LNCaP clone FGC (cell line): Measurements from ENCODE around the gene FAM120AOS.

ENCODE experiments used
- DNase-seq: peaks from one replicate; pipeline ENCODE4 v3.0.0-alpha.2; 2011; ENCODE audit warnings: low read depth
- H3K4me3 ChIP-seq: 2 replicates; pipeline ENCODE4 v1.5.1; 2011; ENCODE audit warnings: mild to moderate bottlenecking, low read depth, low read length, control low read depth
- TF ChIP-seq, protein P1 (sequence below): IDR thresholded peaks from 2 replicates; pipeline ENCODE4 v1.5.1; 2012; ENCODE audit warnings: mild to moderate bottlenecking; ENCODE audit not compliant: control insufficient read depth, insufficient read depth; ENCODE audit errors: extremely low read depth

Gene FAM120AOS

DNA sequence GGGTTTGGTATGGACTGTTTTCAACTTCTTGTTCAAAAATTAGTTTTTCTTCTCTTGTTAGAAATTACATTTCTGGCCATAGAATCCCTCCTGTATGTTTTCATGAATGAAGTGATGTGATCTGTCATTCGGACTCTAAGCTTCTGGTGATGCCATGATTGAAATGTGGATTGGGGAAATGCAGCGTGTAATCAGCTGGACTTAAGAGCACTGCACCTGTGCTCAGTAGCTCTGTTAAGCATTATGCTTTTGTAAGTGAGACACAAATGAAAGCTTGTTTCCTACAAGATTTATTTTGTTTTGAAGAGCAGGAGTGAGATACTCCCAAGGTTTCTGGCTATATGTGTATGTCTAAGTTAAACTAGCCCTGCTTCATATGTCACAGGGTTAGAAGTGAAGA lies 24.0 kb upstream of the FAM120AOS start:
- TF ChIP-seq, protein P1, sequence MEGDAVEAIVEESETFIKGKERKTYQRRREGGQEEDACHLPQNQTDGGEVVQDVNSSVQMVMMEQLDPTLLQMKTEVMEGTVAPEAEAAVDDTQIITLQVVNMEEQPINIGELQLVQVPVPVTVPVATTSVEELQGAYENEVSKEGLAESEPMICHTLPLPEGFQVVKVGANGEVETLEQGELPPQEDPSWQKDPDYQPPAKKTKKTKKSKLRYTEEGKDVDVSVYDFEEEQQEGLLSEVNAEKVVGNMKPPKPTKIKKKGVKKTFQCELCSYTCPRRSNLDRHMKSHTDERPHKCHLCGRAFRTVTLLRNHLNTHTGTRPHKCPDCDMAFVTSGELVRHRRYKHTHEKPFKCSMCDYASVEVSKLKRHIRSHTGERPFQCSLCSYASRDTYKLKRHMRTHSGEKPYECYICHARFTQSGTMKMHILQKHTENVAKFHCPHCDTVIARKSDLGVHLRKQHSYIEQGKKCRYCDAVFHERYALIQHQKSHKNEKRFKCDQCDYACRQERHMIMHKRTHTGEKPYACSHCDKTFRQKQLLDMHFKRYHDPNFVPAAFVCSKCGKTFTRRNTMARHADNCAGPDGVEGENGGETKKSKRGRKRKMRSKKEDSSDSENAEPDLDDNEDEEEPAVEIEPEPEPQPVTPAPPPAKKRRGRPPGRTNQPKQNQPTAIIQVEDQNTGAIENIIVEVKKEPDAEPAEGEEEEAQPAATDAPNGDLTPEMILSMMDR: no peak
- no peak for DNase-seq

DNA sequence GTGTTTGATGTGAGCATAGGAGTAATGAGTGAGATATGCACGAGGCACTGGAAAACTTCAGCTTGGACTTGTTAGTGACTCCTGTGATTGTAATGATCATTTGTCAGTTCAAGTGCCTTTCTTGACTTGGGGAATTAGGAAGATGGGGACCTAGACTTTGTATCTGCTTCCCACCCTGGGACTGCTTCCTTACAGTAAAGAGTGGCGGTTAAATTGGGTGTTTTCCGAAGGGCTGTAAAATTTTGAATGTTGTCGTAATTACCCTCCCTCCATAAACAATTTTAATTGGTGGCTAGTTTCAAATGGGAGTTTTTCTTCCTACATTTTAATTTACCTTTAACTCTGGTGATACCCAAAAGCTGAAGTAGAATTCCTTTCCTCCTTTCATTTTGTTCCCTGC lies 23.5 kb upstream of the FAM120AOS start:
- TF ChIP-seq, protein P1: no peak
- H3K4me3 ChIP-seq: no peak overlapping the region
- no peak for DNase-seq

More for the DNA sequence above, 24.0 kb upstream of the FAM120AOS start:
- H3K4me3 ChIP-seq: no peak overlapping the region

DNA sequence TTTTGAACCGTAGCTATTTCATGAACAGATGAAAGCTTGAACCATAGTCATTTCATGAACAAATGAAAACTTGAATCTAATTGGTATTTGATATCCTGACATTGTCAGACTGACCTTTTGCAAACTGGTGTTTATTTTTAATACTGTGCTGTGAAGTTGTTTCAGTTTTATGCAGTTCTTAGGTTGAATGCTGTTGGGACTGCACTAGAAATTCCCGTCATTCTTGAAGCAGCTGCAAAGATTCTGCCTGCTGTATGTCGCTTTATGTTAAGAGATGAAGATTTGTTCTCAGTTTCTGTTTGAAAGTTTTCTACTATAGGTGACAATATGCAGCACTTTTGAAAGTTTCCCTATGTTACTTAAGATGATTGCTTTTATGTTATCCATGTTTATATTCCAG lies 22.5 kb upstream of the FAM120AOS start:
- H3K4me3 ChIP-seq: no peak overlapping the region
- DNase-seq: no peak
- TF ChIP-seq, protein P1: no peak

DNA sequence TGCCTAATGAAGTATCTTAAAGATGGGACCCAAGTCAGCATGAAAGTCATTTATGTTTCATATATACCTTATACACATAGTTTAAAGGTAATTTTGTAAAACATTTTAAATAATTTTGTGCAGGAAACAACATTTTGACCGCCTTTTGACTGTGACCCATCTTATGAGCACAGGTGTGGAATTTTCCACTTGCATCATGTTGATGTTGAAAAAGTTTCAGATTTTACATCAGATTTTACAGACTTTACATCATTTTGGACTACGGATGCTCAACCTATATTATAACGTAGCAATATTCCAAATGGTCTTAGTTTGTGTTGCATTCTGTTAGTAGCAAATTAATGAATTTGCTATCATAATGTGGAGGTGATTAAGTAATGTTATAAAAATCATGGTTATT lies 21.7 kb upstream of the FAM120AOS start:
- TF ChIP-seq, protein P1: no peak
- H3K4me3 ChIP-seq: no peak overlapping the region
- DNase-seq: no peak

DNA sequence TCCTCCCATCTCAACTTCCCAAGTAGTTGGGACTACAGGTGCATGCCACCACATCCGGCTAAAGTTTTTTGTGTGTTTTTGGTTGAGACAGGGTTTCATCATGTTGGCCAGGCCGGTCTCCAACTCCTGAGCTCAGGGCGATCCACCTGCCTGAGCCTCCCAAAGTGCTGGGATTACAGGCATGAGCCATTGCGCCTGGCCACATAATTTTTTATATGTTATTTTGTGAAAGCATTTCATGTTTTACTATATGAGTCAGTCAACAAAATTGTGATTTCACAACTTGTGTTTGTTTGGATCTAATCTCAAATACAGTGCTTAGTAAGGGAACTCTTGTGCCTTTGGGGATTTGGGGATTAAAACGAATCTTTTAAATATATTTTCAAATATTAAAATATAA lies 20.0 kb upstream of the FAM120AOS start:
- H3K4me3 ChIP-seq: no peak overlapping the region
- TF ChIP-seq, protein P1: no peak
- DNase-seq: no peak

DNA sequence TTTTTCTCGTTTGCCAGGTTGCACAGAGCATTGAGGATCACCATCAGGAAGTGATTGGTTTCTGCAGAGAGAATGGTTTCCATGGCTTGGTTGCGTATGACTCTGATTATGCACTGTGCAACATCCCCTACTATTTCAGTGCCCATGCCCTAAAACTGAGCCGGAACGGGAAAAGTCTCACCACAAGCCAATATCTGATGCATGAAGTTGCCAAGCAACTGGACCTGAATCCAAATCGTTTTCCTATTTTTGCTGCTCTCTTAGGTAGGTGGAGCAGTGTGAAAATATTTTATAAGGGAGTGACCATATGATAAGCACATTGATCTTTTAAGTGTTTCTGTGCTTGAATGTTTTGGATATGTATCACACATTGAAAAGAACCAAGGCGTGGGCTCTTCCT lies 17.7 kb upstream of the FAM120AOS start:
- DNase-seq: no peak
- H3K4me3 ChIP-seq: no peak overlapping the region
- TF ChIP-seq, protein P1: no peak

DNA sequence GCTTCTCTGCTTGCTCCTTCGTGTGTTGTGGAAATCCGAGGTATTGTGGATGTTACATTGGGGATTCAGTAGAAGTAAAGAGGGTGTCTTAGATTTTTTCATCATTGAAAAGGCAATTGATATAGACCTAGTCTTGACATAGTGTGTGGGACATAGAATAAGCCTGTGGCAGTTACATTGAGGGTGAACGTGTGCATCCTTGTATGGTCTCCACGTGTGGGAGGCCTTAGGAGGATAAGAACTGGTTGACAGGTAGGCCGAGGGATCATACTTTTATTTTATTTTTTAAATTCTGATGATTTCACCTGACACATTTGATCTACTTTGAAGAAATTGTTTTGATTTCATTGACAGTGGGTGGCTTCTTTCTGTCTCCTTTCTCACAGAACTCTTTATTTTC lies 17.0 kb upstream of the FAM120AOS start:
- DNase-seq: no peak
- TF ChIP-seq, protein P1: no peak
- H3K4me3 ChIP-seq: no peak overlapping the region
